SK-N-SH treated with all-trans-retinoic acid at 6 μM for 48 hours (cell line): ENCODE results near the gene KLF3.

ENCODE experiments used
- ATAC-seq: fragments of 200-7000 bp; cut with Tn5 transposase; 3 replicates; pipeline ENCODE4 v1.9.1; 2020; ENCODE audit warnings: mild to moderate bottlenecking, moderate library complexity
- ARNTL ChIP-seq: fragments of 450-650 bp; formaldehyde crosslinking; IDR thresholded peaks from 2 replicates; pipeline ENCODE4 v1.5.0; 2020; ENCODE audit warnings: low read depth, mild to moderate bottlenecking, moderate library complexity, borderline replicate concordance
- CREB5 ChIP-seq: fragments of 250-450 bp; sonication (Bioruptor Pico); IDR thresholded peaks from 2 replicates; pipeline ENCODE4 v1.5.1; 2020; ENCODE audit warnings: low read depth, mild to moderate bottlenecking, moderate library complexity
- CSDC2 ChIP-seq: fragments of 250-450 bp; sonication (Bioruptor Pico); IDR thresholded peaks from 2 replicates; pipeline ENCODE4 v1.5.0; 2020; ENCODE audit warnings: mild to moderate bottlenecking, moderate library complexity
- CSRNP3 ChIP-seq: fragments of 250-450 bp; sonication (Bioruptor Pico); IDR thresholded peaks from 2 replicates; pipeline ENCODE4 v1.5.1; 2021; ENCODE audit warnings: mild to moderate bottlenecking, moderate library complexity
- GLIS3 ChIP-seq: fragments of 250-450 bp; sonication (Bioruptor Pico); IDR thresholded peaks from 2 replicates; pipeline ENCODE4 v1.5.0; 2020; ENCODE audit warnings: mild to moderate bottlenecking, moderate library complexity
- ISL1 ChIP-seq: fragments of 250-450 bp; sonication (Bioruptor Pico); IDR thresholded peaks from 2 replicates; pipeline ENCODE4 v2.1.2; 2022; ENCODE audit warnings: mild to moderate bottlenecking, moderate library complexity
- OSR1 ChIP-seq: fragments of 250-450 bp; sonication (Bioruptor Pico); IDR thresholded peaks from 2 replicates; pipeline ENCODE4 v1.8.0; 2022; ENCODE audit warnings: moderate library complexity, mild to moderate bottlenecking, inconsistent platforms
- PPARA ChIP-seq: fragments of 250-450 bp; sonication (Bioruptor Pico); IDR thresholded peaks from 2 replicates; pipeline ENCODE4 v1.5.0; 2020; ENCODE audit warnings: mild to moderate bottlenecking, borderline replicate concordance
- SNAI2 ChIP-seq: fragments of 250-450 bp; sonication (Bioruptor Pico); IDR thresholded peaks from 2 replicates; pipeline ENCODE4 v1.5.0; 2020; ENCODE audit warnings: mild to moderate bottlenecking, moderate library complexity
- TCF4 ChIP-seq: fragments of 250-450 bp; sonication (Bioruptor Pico); IDR thresholded peaks from 2 replicates; pipeline ENCODE4 v1.8.0; 2021; ENCODE audit warnings: mild to moderate bottlenecking, moderate library complexity, borderline replicate concordance
- TOX ChIP-seq: fragments of 250-450 bp; sonication (Bioruptor Pico); IDR thresholded peaks from 2 replicates; pipeline ENCODE4 v1.8.0; 2021; ENCODE audit warnings: mild to moderate bottlenecking, moderate library complexity, borderline replicate concordance
- TSHZ2 ChIP-seq: fragments of 250-450 bp; sonication (Bioruptor Pico); IDR thresholded peaks from 2 replicates; pipeline ENCODE4 v1.5.0; 2020; ENCODE audit warnings: mild to moderate bottlenecking, moderate library complexity
- ZC3H10 ChIP-seq: fragments of 250-450 bp; sonication (Bioruptor Pico); IDR thresholded peaks from 2 replicates; pipeline ENCODE4 v1.5.1; 2021; ENCODE audit warnings: mild to moderate bottlenecking, moderate library complexity
- ZFP3 ChIP-seq: fragments of 250-450 bp; sonication (Bioruptor Pico); IDR thresholded peaks from 2 replicates; pipeline ENCODE4 v1.5.0; 2020; ENCODE audit warnings: mild to moderate bottlenecking, moderate library complexity
- ZFP30 ChIP-seq: fragments of 450-650 bp; formaldehyde crosslinking; IDR thresholded peaks from 2 replicates; pipeline ENCODE4 v1.5.0; 2022; ENCODE audit warnings: mild to moderate bottlenecking, moderate library complexity
- ZNF565 ChIP-seq: fragments of 450-650 bp; formaldehyde crosslinking; conservative IDR thresholded peaks from 2 replicates; pipeline ENCODE4 v1.5.0; 2020; ENCODE audit warnings: low read depth, mild to moderate bottlenecking, moderate library complexity
- ZNF70 ChIP-seq: fragments of 450-650 bp; formaldehyde crosslinking; IDR thresholded peaks from 2 replicates; pipeline ENCODE4 v1.5.0; 2020; ENCODE audit warnings: mild to moderate bottlenecking, moderate library complexity
- TF ChIP-seq, protein P1 (sequence below): fragments of 250-450 bp; sonication (Bioruptor Pico); IDR thresholded peaks from 2 replicates; pipeline ENCODE4 v1.8.0; 2021; ENCODE audit warnings: low read depth, mild to moderate bottlenecking, moderate library complexity, borderline replicate concordance
- TF ChIP-seq, protein P2 (sequence below): fragments of 250-450 bp; sonication (Bioruptor Pico); IDR thresholded peaks from 2 replicates; pipeline ENCODE4 v1.8.0; 2020; ENCODE audit warnings: mild to moderate bottlenecking, moderate library complexity, borderline replicate concordance

KLF3 gene

GRCh38 chr4:38693569-38693968, 29.6 kb downstream of the KLF3 start:
- TF ChIP-seq PPARA (CRISPR knock-in tag) (no peak), ZFP3 (CRISPR knock-in tag) (no peak)
- TF ChIP-seq, protein P1, sequence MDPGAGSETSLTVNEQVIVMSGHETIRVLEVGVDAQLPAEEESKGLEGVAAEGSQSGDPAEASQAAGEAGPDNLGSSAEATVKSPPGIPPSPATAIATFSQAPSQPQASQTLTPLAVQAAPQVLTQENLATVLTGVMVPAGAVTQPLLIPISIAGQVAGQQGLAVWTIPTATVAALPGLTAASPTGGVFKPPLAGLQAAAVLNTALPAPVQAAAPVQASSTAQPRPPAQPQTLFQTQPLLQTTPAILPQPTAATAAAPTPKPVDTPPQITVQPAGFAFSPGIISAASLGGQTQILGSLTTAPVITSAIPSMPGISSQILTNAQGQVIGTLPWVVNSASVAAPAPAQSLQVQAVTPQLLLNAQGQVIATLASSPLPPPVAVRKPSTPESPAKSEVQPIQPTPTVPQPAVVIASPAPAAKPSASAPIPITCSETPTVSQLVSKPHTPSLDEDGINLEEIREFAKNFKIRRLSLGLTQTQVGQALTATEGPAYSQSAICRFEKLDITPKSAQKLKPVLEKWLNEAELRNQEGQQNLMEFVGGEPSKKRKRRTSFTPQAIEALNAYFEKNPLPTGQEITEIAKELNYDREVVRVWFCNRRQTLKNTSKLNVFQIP (CRISPR knock-in tag), result no peak
- no peak for ATAC-seq

- TF ChIP-seq ISL1 (CRISPR knock-in tag) (no peak), CSRNP3 (CRISPR knock-in tag) (no peak), ZNF565 (CRISPR knock-in tag) (no peak), ARNTL (no peak)
These were observed 30.3 kb downstream of the KLF3 start for GRCh38 chr4:38694330-38694729.

DNA sequence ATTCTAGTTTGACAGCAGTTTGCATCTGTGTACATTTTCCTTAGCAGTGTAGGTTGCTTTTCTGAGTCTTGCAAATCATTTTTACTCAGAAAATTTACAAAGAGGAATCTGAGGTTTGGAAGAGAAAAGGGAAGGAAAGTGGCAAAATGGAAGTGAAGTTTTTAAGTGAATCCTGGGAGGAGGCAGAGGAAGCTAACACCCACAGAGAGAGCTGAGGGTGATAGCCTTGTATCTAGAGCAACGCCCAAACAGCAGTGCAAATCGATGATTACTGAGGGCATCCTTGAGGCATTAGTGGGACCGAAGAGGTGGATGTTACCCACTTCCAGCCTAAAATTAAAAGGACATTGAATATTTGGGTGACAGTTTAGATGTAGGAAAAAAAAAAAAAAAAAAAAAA, 31.8 kb downstream of the KLF3 start:
- no peak for ATAC-seq
- TF ChIP-seq ARNTL (no peak), ZFP30 (CRISPR knock-in tag) (no peak), GLIS3 (no peak), ZC3H10 (no peak), TSHZ2 (CRISPR knock-in tag) (no peak), ZNF565 (CRISPR knock-in tag) (no peak), TOX (CRISPR knock-in tag) (no peak), ZNF70 (no peak), SNAI2 (CRISPR knock-in tag) (no peak), CSRNP3 (CRISPR knock-in tag) (no peak), OSR1 (CRISPR knock-in tag) (no peak), PPARA (CRISPR knock-in tag) (no peak), TCF4 (CRISPR knock-in tag) (no peak), CSDC2 (CRISPR knock-in tag) (no peak), ZFP3 (CRISPR knock-in tag) (no peak), CREB5 (CRISPR knock-in tag) (no peak), ISL1 (CRISPR knock-in tag) (no peak)
- TF ChIP-seq, protein P1 (CRISPR knock-in tag), result no peak
- TF ChIP-seq, protein P2, sequence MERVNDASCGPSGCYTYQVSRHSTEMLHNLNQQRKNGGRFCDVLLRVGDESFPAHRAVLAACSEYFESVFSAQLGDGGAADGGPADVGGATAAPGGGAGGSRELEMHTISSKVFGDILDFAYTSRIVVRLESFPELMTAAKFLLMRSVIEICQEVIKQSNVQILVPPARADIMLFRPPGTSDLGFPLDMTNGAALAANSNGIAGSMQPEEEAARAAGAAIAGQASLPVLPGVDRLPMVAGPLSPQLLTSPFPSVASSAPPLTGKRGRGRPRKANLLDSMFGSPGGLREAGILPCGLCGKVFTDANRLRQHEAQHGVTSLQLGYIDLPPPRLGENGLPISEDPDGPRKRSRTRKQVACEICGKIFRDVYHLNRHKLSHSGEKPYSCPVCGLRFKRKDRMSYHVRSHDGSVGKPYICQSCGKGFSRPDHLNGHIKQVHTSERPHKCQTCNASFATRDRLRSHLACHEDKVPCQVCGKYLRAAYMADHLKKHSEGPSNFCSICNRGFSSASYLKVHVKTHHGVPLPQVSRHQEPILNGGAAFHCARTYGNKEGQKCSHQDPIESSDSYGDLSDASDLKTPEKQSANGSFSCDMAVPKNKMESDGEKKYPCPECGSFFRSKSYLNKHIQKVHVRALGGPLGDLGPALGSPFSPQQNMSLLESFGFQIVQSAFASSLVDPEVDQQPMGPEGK, result no peak

More at GRCh38 chr4:38694330-38694729, 30.3 kb downstream of the KLF3 start:
- ATAC-seq, result no peak
